SK-N-SH (cell line): Measurements from ENCODE around the gene B4GALT6. TPM values are rescaled to one million over a fixed set of nuclear protein-coding genes. Genes with fewer than 3 reads are reported as not detected.
A peak's percentile ranks its signal among the peaks of the same experiment; 100 is the strongest.

Experiments used
- CTCF ChIA-PET: fragments of 300-600, 350-600 bp; formaldehyde crosslinking; extraction: SDS; loops from one replicate; lab custom pipeline; 2021; lab: Yijun Ruan, JAX
- POLR2A ChIA-PET: fragments of 350-600 bp; sonication (Branson Sonifier 250); formaldehyde crosslinking; extraction: SDS; loops from one replicate; lab custom pipeline; 2020; ENCODE audit warnings: antibody characterized with exemption, inconsistent platforms; lab: Yijun Ruan, JAX
- DNase-seq: peaks from one replicate; pipeline ENCODE4 v3.0.0; 2012
- H2AFZ ChIP-seq: fragments of 200-600 bp; sonication (generic); 2 replicates; pipeline ENCODE4 v1.8.1; 2016; ENCODE audit warnings: antibody characterized with exemption, mild to moderate bottlenecking, low read depth
- H3F3A ChIP-seq: fragments of 200-600 bp; sonication (generic); replicated peaks from 2 replicates; pipeline ENCODE3; 2016; ENCODE audit warnings: antibody characterized with exemption, mild to moderate bottlenecking; ENCODE audit not compliant: insufficient read depth
- H3K27ac ChIP-seq, 2 experiments: fragments of 200-500 bp in 1 of 2; fragments of 200-600 bp in 1 of 2; sonication (Bioruptor generic) in 1 of 2; sonication (generic), shearing (Covaris generic) in 1 of 2; 2 replicates each; pipeline versions ENCODE4 v1.5.1 to v1.6.1; 2014 to 2016; ENCODE audit warnings: low read depth in 2 of 2, inconsistent platforms in 1 of 2, low read length in 1 of 2, mild to moderate bottlenecking in 1 of 2, mixed read lengths in 1 of 2
- H3K27me3 ChIP-seq: fragments of 200-600 bp; sonication (generic), shearing (Covaris generic); 2 replicates; pipeline ENCODE4 v1.6.1; 2016; ENCODE audit warnings: mixed run types; ENCODE audit not compliant: insufficient read depth
- H3K36me3 ChIP-seq, 2 experiments: fragments of 200-500 bp in 1 of 2; fragments of 200-600 bp in 1 of 2; sonication (Bioruptor generic) in 1 of 2; sonication (generic) in 1 of 2; replicated peaks in 1 of 2; 2 replicates each; pipeline versions ENCODE3 to v1.5.1; 2014 to 2016; ENCODE audit warnings: low read length in 1 of 2, mild to moderate bottlenecking in 1 of 2; ENCODE audit not compliant: insufficient read depth in 2 of 2, control insufficient read depth in 1 of 2
- H3K4me1 ChIP-seq, 2 experiments: fragments of 200-500 bp in 1 of 2; fragments of 200-600 bp in 1 of 2; sonication (Bioruptor generic) in 1 of 2; sonication (generic), shearing (Covaris generic) in 1 of 2; 2 replicates each; pipeline versions ENCODE4 v1.5.1 to v1.6.1; 2014 to 2016; ENCODE audit warnings: low read depth in 1 of 2, low read length in 1 of 2, mixed run types in 1 of 2; ENCODE audit not compliant: insufficient read depth in 2 of 2, control insufficient read depth in 1 of 2
- H3K4me2 ChIP-seq: fragments of 200-600 bp; sonication (generic), shearing (Covaris generic); 2 replicates; pipeline ENCODE4 v1.6.1; 2017; ENCODE audit warnings: mixed run types
- H3K4me3 ChIP-seq, 2 experiments: fragments of 200-500 bp in 1 of 2; fragments of 200-600 bp in 1 of 2; sonication (Bioruptor generic) in 1 of 2; sonication (generic), shearing (Covaris generic) in 1 of 2; 2 replicates each; pipeline versions ENCODE4 v1.5.1 to v1.8.1; 2014 to 2016; ENCODE audit warnings: low read depth in 2 of 2, inconsistent platforms in 1 of 2, low read length in 1 of 2, mild to moderate bottlenecking in 1 of 2, mixed read lengths in 1 of 2, moderate library complexity in 1 of 2
- H3K79me2 ChIP-seq: fragments of 200-600 bp; sonication (generic); 2 replicates; pipeline ENCODE4 v1.8.1; 2017; ENCODE audit warnings: mild to moderate bottlenecking; ENCODE audit not compliant: insufficient read depth
- H3K9ac ChIP-seq: fragments of 200-600 bp; sonication (generic); 2 replicates; pipeline ENCODE4 v1.6.1; 2017; ENCODE audit warnings: mixed run types
- H3K9me2 ChIP-seq: fragments of 200-600 bp; sonication (generic); 2 replicates; pipeline ENCODE4 v1.6.1; 2017; ENCODE audit warnings: mixed run types
- H3K9me3 ChIP-seq: fragments of 200-600 bp; sonication (generic); 2 replicates; pipeline ENCODE4 v1.6.1; 2017; ENCODE audit warnings: mixed run types, mild to moderate bottlenecking, moderate library complexity
- H4K20me1 ChIP-seq: fragments of 200-600 bp; sonication (generic); 2 replicates; pipeline ENCODE4 v1.6.1; 2017; ENCODE audit warnings: mild to moderate bottlenecking, mixed run types; ENCODE audit not compliant: insufficient read depth
- CTCF ChIP-seq: fragments of 200-600 bp; sonication (generic); IDR thresholded peaks from 2 replicates; pipeline ENCODE4 v1.6.1; 2017; ENCODE audit warnings: antibody characterized with exemption, mild to moderate bottlenecking, moderate library complexity
- ELF1 ChIP-seq: IDR thresholded peaks from 2 replicates; pipeline ENCODE4 v1.4.0; 2012
- EP300 ChIP-seq, 2 experiments: IDR thresholded peaks; 2 replicates each; pipeline versions ENCODE4 v1.4.0 to v1.6.1; 2012; ENCODE audit warnings: borderline replicate concordance in 1 of 2, low read depth in 1 of 2, low read length in 1 of 2
- EZH2phosphoT487 ChIP-seq: fragments of 200-600 bp; sonication (generic); IDR thresholded peaks from 2 replicates; pipeline ENCODE4 v1.6.1; 2017; ENCODE audit warnings: low read depth, mixed run types, mild to moderate bottlenecking, antibody characterized with exemption, moderate library complexity, borderline replicate concordance
- FOSL2 ChIP-seq: IDR thresholded peaks from 2 replicates; pipeline ENCODE4 v1.4.0; 2012; ENCODE audit warnings: low read depth, mild to moderate bottlenecking, moderate library complexity, borderline replicate concordance
- FOXM1 ChIP-seq: IDR thresholded peaks from 2 replicates; pipeline ENCODE4 v1.4.0; 2012; ENCODE audit warnings: low read depth, mild to moderate bottlenecking
- GATA2 ChIP-seq: sonication (generic); formaldehyde crosslinking; IDR thresholded peaks from 2 replicates; pipeline ENCODE4 v1.5.0; 2020; ENCODE audit warnings: mild to moderate bottlenecking, missing genetic modification reagents
- JUND ChIP-seq: IDR thresholded peaks from 2 replicates; pipeline ENCODE4 v1.4.0; 2012
- MXI1 ChIP-seq: IDR thresholded peaks from 2 replicates; pipeline ENCODE4 v1.6.1; 2012; ENCODE audit warnings: mild to moderate bottlenecking, low read depth, low read length, improper control_type of control experiment
- PBX3 ChIP-seq: IDR thresholded peaks from 2 replicates; pipeline ENCODE4; 2012
- POLR2AphosphoS5 ChIP-seq: IDR thresholded peaks from 2 replicates; pipeline ENCODE4 v1.6.1; 2012; ENCODE audit warnings: low read depth, low read length
- RAD21 ChIP-seq: IDR thresholded peaks from 2 replicates; pipeline ENCODE4 v1.6.1; 2012; ENCODE audit warnings: mild to moderate bottlenecking, low read length
- TAF1 ChIP-seq: IDR thresholded peaks from 2 replicates; pipeline ENCODE4 v1.6.1; 2012; ENCODE audit warnings: low read depth, mild to moderate bottlenecking, low read length, moderate library complexity, borderline replicate concordance
- TCF12 ChIP-seq: IDR thresholded peaks from 2 replicates; pipeline ENCODE4 v1.4.0; 2012
- USF2 ChIP-seq: fragments of 150-350 bp; IDR thresholded peaks from 2 replicates; pipeline ENCODE4 v1.6.1; 2017; ENCODE audit warnings: antibody characterized with exemption, low read length, low read depth, borderline replicate concordance
- YY1 ChIP-seq: IDR thresholded peaks from 2 replicates; pipeline ENCODE4 v1.4.0; 2012; ENCODE audit warnings: low read depth, mild to moderate bottlenecking
- WGBS: methylation state at CpG from one replicate; pipeline ENCODE4 v1.1.6; 2017; ENCODE audit warnings: low lambda C conversion rate; 5-methylcytosine and 5-hydroxymethylcytosine counted together
- polyA plus RNA-seq, 3 experiments: library from polyadenylated mRNA; depleted of rRNA; stranded (reverse); fragments of >200 nt; gene quantifications; 2 replicates each; pipeline ENCODE4 v1.2.3, GENCODE V29; 2012
- TF ChIP-seq, protein P1 (sequence below): IDR thresholded peaks from 2 replicates; pipeline ENCODE4 v1.4.0; 2012; ENCODE audit warnings: low read depth
- TF ChIP-seq, protein P2 (sequence below): fragments of 150-350 bp; IDR thresholded peaks from 2 replicates; pipeline ENCODE4 v1.6.1; 2016; ENCODE audit warnings: mild to moderate bottlenecking, low read depth, low read length
- TF ChIP-seq, protein P3 (sequence below): IDR thresholded peaks from 2 replicates; pipeline ENCODE4 v1.4.0; 2012; ENCODE audit warnings: low read depth, borderline replicate concordance

B4GALT6 gene
- polyA plus RNA-seq, 1 of the 3 experiments (the other 2 are of a cell fraction): 3.1 TPM

DNA sequence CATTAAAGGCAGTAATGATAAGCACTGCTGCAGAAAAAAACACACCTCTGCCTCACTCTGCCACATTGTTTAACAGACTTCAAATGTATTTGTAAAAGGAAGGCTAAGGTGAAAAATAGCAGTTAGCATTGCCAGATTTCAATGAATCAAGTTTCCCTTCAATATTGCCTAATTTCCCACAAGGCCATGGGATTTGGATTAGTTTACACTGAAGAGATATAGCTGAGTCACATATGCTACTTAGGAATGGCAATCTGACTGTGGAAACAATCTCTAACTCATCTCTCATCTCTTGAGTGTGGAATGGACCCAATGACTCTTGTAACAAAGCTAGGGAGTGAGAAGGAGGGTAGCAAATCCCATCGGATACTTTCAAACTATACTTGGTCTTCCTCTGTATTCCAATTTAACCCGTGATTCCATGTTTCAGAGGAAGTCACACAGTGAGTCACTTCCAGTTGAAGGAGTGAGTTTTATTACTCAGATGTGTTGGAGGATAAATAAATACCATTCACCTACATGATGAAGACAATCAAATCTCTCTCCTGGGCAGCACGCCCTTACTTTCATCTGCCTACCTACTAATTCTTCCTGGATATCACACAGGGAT is 5.1 kb downstream of the B4GALT6 start:
- Histone ChIP-seq H3K4me2 (peak overlapping the region; percentile 39), H3K9me2 (no peaks in the 10 kb centered on the region), H3K79me2 (peaks cover 29% of the 10 kb centered on the region; the same call in 1 of the 2 replicates), H3K4me1 (peaks cover 15 to 22% of the 10 kb centered on the region in 2 experiments; a peak in 3 of 4 replicates), H2AFZ (peak overlapping the region; percentile 64; the same call in 1 of the 2 replicates), H3K27me3 (no peaks in the 10 kb centered on the region), H3K9me3 (no peaks in the 10 kb centered on the region), H4K20me1 (no peaks in the 10 kb centered on the region), H3K9ac (no peak overlapping the region), H3K36me3 (no peaks in the 10 kb centered on the region), H3K4me3 (no peak overlapping the region), H3F3A (peaks cover 21% of the 10 kb centered on the region), H3K27ac (peak overlapping the region in 1 of 2 experiments; percentile 73; a peak in 2 of 4 replicates)
- TF ChIP-seq JUND (0 out of 2 replicates have a peak, but pooled peaks have one; percentile 27), TAF1 (no peak), FOSL2 (peak; percentile 49), TCF12 (0 out of 2 replicates have a peak, but pooled peaks have one; percentile 17), USF2 (no peak), FOXM1 (no peak), GATA2 (CRISPR knock-in tag) (no peak)
- DNase-seq: no peak
- POLR2A ChIA-PET: no interaction called here
- WGBS: 20% methylated on average over 3 of the region's 3 CpGs
- CTCF ChIA-PET: interaction anchor here (2.1 kb wide), 1 partner anchor 12 kb away, joined by 4 read pairs; no protein-coding TSS in a partner anchor

DNA sequence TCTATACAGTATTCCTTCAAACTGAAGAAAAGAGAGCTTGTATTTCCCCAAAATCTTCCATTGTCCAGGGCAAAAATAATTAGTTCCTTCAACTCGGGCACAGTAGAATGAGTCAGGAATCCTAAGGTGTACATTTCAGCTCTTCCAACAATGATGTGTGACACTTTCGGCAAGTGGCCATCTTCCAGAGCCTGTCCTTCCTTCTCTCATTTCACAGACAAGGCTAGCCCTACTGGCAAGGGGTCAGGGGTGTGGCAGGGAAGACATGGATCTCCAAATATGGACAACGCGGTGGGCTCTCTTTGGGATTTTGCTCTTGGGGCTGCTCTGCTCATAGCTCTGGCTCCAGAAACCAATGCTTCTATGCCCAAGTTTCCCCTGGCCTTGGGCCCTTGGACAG is 6.0 kb downstream of the B4GALT6 start:
- no peaks in the 10 kb centered on the region for H3K9me3 ChIP-seq
- no peaks in the 10 kb centered on the region for H3K36me3 ChIP-seq
- H4K20me1 ChIP-seq: no peaks in the 10 kb centered on the region
- peak overlapping the region; percentile 39; the same call in 1 of the 2 replicates for H3K4me2 ChIP-seq
- ChIA-PET CTCF (interaction anchor here (0.7 to 2.1 kb wide), 2 partner anchors 12 to 46 kb away, joined by 4 read pairs; no protein-coding TSS in a partner anchor), POLR2A (no interaction called here)
- peaks cover 13 to 22% of the 10 kb centered on the region in 2 experiments; a peak in 3 of 4 replicates for H3K4me1 ChIP-seq
- H3K79me2 ChIP-seq: peaks cover 29% of the 10 kb centered on the region; the same call in 1 of the 2 replicates
- no peaks in the 10 kb centered on the region for H3K27me3 ChIP-seq
- H3F3A ChIP-seq: peaks cover 21% of the 10 kb centered on the region
- no peak overlapping the region for H3K4me3 ChIP-seq
- no peak for DNase-seq
- no peak overlapping the region for H3K9ac ChIP-seq
- H2AFZ ChIP-seq: no peak overlapping the region
- no peaks in the 10 kb centered on the region for H3K9me2 ChIP-seq
- H3K27ac ChIP-seq: peak overlapping the region in 1 of 2 experiments; percentile 73; a peak in 2 of 4 replicates
- 89% methylated on average over 4 of the region's 4 CpGs for WGBS
- TF ChIP-seq EP300 (IDR thresholded peaks at IDR 0.05; ENCODE audit: borderline replicate concordance in 1 of 2, low read depth in 1 of 2, low read length in 1 of 2) (no peak), EZH2phosphoT487 (no peak), ELF1 (no peak), MXI1 (no peak), RAD21 (no peak), FOSL2 (no peak), USF2 (no peak), YY1 (no peak), FOXM1 (no peak), GATA2 (CRISPR knock-in tag) (no peak), POLR2AphosphoS5 (no peak), CTCF (no peak), PBX3 (no peak)
- TF ChIP-seq, protein P1, sequence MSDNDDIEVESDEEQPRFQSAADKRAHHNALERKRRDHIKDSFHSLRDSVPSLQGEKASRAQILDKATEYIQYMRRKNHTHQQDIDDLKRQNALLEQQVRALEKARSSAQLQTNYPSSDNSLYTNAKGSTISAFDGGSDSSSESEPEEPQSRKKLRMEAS: no peak
- TF ChIP-seq, protein P2, sequence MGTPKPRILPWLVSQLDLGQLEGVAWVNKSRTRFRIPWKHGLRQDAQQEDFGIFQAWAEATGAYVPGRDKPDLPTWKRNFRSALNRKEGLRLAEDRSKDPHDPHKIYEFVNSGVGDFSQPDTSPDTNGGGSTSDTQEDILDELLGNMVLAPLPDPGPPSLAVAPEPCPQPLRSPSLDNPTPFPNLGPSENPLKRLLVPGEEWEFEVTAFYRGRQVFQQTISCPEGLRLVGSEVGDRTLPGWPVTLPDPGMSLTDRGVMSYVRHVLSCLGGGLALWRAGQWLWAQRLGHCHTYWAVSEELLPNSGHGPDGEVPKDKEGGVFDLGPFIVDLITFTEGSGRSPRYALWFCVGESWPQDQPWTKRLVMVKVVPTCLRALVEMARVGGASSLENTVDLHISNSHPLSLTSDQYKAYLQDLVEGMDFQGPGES: no peak
- TF ChIP-seq, protein P3, sequence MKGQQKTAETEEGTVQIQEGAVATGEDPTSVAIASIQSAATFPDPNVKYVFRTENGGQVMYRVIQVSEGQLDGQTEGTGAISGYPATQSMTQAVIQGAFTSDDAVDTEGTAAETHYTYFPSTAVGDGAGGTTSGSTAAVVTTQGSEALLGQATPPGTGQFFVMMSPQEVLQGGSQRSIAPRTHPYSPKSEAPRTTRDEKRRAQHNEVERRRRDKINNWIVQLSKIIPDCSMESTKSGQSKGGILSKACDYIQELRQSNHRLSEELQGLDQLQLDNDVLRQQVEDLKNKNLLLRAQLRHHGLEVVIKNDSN: no peak
